GM21723 (cell line): ENCODE results near the gene CANX.
A peak's percentile ranks its signal among the peaks of the same experiment; 100 is the strongest.

Experiments used
- ATAC-seq: cut with Tn5 transposase; IDR thresholded peaks from one replicate; pipeline ENCODE4 v1.9.1; 2021; ENCODE audit warnings: mild to moderate bottlenecking, moderate library complexity; ENCODE audit not compliant: unreplicated experiment

Gene CANX

DNA sequence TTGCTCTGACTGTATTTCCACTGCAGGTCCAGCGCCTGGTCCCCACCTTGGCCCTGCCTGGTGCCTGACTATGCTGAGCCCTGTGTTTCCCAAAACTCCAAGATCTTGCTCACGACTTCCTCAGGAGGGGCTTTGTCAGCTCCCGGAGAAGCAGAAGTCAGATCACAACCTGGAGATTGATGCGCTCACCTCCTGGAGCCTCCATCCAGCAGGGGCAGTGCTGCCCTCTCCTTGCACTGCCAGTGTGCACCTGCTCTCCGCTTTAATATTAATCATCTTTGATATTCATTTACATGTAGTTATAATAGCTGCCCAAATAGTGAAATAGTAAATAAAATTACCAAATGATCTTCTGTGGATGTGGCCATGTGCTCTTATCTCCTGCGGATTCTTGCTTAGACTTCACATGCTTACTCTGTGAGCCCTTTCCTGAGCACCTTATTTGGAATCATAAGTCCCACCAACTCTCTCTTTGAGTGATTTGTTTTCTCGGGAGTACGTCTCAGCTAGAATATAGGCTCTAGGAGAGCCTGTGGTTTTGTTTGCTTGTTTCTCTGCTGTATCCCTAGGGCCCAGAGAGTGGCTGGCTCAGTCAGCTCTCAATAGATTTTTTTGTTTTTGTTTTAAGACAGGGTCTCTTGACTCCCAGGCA, 51.2 kb downstream of the CANX start:
- ATAC-seq, result no peak

DNA sequence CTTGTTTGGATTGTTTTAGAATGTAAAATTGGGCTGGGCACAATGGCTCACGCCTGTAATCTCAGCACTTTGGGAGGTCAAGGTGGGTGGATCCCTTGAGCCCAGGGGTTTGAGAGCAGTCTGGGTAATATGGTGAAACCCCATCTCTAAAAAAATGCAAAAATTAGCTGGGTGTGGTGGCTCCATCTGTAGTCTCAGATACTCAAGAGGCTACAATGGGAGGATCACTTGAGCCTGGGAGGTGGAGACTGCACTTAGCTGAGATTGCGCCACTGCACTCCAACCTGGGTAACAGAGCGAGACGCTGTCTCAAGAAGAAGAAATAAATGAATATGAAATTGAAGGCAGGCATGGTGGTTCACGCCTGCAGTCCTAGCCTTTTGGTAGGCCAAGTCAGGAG, 55.2 kb downstream of the CANX start:
- ATAC-seq, result no peak

DNA sequence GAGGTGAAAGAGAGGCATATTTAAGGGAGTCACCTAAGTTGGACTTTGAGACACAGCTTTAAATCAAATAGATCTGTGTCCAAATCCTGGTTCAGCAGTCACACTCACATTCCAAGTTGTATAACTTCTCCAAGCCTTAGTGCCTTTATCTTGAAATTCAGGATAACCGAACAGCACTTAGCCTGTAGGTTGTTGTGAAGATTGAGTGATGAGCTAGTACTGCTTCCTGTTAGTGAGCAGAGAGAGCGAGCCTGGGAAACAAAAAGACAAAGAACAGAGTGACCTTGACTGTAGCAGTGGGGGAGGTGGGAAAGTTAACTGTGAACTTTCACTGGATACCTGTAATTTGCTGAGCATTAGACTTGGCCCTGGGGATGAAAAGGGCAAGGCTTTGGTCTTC, 56.3 kb downstream of the CANX start:
- no peak for ATAC-seq

DNA sequence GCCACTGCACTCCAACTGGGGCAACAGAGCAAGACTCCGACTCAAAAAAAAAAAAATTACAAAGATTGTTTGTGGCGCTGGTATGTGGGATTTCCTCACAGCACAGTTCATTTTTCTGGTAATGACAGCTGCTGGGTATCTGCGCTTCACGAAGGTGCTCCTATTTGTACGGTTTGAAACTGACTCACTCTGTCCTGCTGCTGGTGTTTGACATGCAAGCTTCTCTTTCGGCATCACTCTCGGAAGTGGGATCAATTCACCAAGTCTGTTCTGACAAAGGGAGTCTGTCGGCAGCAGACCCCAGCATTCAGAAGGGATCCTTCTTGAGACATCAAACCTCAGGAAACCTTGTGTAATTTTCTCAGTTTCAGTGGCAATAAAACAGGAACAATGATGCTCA, 60.2 kb downstream of the CANX start:
- ATAC-seq, result no peak

- no peak for ATAC-seq
These were observed 61.1 kb downstream of the CANX start for GRCh38 chr5:179759581-179760551.

GRCh38 chr5:179762079-179762780, 63.5 kb downstream of the CANX start:
- peak; percentile 44 for ATAC-seq

GRCh38 chr5:179762781-179763176, 64.0 kb downstream of the CANX start:
- ATAC-seq, result no peak

DNA sequence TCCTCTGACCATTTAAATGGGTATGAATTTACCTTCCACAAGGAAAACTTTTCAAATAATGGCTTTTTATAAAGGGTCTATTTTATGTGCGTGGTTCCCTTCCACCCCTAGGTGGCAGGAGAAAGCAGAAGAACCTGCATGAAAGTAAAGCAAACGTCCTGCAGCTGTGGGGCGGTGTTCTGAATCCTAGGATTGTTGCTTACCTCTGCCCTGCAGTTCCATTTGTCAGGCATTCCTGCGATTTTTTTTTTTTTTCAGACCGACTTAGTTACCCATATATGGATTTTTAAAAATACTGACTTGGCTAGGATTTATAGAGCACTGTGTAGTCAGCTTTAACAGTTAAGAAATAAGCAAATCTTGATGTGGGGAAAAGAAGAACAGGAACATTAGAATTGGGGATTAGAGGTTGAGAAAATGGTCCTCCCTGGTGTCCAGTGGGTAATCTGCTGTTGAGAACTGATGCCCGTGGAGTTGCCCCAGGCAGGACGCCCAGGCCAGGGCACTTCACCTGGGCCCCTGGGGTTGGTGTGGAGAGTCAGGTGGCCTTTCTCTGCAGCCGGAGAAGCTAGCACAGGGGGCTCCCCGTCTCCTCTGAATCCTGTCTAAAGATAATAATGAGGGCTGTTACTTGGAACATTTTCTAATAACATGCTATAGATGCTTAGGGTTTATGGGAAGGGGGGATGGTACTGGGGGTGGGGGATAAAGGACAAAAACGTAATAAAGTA, 64.6 kb downstream of the CANX start:
- ATAC-seq, result no peak

GRCh38 chr5:179764056-179764455, 65.3 kb downstream of the CANX start:
- no peak for ATAC-seq

- ATAC-seq, result no peak
These were observed 66.6 kb downstream of the CANX start for GRCh38 chr5:179765400-179765799.

GRCh38 chr5:179766021-179766725, 67.4 kb downstream of the CANX start:
- ATAC-seq, result no peak

- no peak for ATAC-seq
These were observed 68.1 kb downstream of the CANX start for GRCh38 chr5:179766726-179767455.

GRCh38 chr5:179767496-179768100, 68.8 kb downstream of the CANX start:
- no peak for ATAC-seq

DNA sequence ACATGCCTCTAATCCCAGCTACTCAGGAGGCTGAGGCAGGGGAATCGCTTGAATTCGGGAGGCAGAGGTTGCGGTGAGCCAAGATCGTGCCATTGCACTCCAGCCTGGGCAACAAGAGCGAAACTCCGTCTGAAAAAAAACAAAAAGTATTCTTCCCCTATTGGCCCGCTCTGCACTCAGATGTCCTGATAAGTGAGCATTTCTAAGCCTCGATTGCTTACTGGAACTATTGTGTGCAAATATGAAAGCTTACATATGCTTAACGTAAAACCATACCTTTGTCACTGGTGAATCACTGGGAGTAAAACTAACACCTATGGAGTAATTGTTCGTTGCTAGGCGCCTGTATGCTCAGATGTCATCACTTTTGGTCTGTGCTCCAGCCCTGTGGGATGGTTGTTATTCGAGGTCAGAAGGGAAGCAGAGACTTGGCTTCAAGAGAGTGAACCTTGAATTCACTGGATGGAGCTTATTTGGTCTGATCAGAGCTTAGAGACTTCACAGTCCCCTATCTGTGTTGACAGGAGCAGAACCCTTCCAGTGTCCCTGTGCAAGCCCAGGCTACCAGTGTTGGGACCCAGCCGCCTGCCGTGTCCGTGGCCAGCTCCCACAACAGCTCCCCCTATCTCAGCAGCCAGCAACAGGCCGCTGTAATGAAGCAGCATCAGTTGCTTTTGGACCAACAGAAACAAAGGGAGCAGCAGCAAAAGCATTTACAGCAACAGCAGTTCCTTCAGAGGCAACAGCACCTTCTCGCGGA, 69.7 kb downstream of the CANX start:
- no peak for ATAC-seq

DNA sequence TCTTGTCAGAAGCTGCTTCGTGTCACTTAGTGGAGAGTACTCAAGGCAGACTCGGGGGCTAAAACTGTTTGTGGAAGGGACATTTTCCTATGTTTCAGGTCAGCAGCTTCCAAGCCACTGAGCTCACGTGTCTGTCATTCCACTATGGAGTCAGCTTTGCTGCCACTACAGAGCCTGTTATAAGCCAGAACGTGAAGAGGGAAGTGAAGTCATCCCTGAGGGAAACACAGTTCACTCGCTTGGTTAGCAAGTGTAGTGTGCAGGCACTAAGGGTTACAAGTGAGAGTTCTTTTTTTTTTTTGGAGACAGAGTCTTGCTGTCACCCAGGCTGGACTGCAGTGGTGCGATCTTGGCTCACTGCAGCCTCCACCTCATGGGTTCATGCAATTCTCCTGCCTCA, 70.5 kb downstream of the CANX start:
- ATAC-seq, result no peak

DNA sequence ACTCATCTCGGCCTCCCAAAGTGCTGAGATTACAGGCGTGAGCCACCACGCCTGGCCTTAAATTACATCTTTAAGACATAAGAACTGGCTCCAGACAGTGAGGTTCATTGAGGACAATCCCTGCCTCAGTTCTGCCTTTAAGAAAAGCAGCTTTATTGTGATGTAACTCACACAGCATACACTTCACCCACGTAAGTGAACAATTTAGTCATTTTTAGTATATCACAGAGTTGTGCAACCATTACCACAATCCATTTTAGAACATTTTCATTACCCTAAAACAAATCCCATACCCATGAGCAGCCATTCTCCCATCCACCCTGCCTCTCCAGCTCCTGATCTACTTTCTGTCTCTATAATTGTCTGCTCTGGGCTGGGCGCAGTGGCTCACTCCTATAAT, 71.0 kb downstream of the CANX start:
- no peak for ATAC-seq

GRCh38 chr5:179771311-179771895, 72.6 kb downstream of the CANX start:
- no peak for ATAC-seq

- ATAC-seq, result no peak
These were observed 73.6 kb downstream of the CANX start for GRCh38 chr5:179772351-179772750.
